TTC549 (cell line): ENCODE results near the gene SPG7.

Experiments used
- FAIRE-seq: peaks from 2 replicates; lab custom pipeline; 2012; peaks lifted over from hg19 to GRCh38; lab: Jason Lieb, UNC

SPG7 gene

GRCh38 chr16:89600956-89601355 is 92.8 kb downstream of the SPG7 start:
- no peak for FAIRE-seq

- no peak for FAIRE-seq
Observed at GRCh38 chr16:89601906-89602272, 93.7 kb downstream of the SPG7 start.

GRCh38 chr16:89602273-89602951 is 94.2 kb downstream of the SPG7 start:
- FAIRE-seq: no peak

- FAIRE-seq: no peak
Observed at GRCh38 chr16:89602952-89603590, 94.9 kb downstream of the SPG7 start.

- no peak for FAIRE-seq
Observed at GRCh38 chr16:89604764-89605163, 96.6 kb downstream of the SPG7 start.

GRCh38 chr16:89605186-89605970 is 97.2 kb downstream of the SPG7 start:
- FAIRE-seq: no peak

- no peak for FAIRE-seq
Observed at GRCh38 chr16:89606006-89606405, 97.8 kb downstream of the SPG7 start.
